Stromal cell of bone marrow (primary cell): ENCODE results near the gene NIPAL4.
A peak's percentile ranks its signal among the peaks of the same experiment; 100 is the strongest.
"Not testable (repeated sequence)": the region's sequence is repeated elsewhere in the genome, so short reads cannot be mapped to it uniquely, and the experiment has no call there.

ENCODE experiments used
- DNase-seq: peaks from one replicate; pipeline ENCODE4 v3.0.0-alpha.2; 2012; ENCODE audit warnings: low read depth

Gene NIPAL4

GRCh38 chr5:157463621-157464518 is 3.9 kb downstream of the NIPAL4 start:
- DNase-seq = peak; percentile 72

GRCh38 chr5:157464519-157465171 is 4.6 kb downstream of the NIPAL4 start:
- DNase-seq = peak; percentile 87

- DNase-seq = no peak
These were observed 8.4 kb downstream of the NIPAL4 start for GRCh38 chr5:157468293-157468965.

- no peak for DNase-seq
These were observed 9.1 kb downstream of the NIPAL4 start for GRCh38 chr5:157469073-157469472.

GRCh38 chr5:157469687-157470086 is 9.7 kb downstream of the NIPAL4 start:
- DNase-seq = peak; percentile 28

GRCh38 chr5:157470631-157471030 is 10.6 kb downstream of the NIPAL4 start:
- no peak for DNase-seq

- no peak for DNase-seq
These were observed 11.7 kb downstream of the NIPAL4 start for GRCh38 chr5:157471709-157472108.

- DNase-seq = peak; percentile 11
These were observed 13.6 kb downstream of the NIPAL4 start for GRCh38 chr5:157473383-157474320.

- no peak for DNase-seq
These were observed 15.4 kb downstream of the NIPAL4 start for GRCh38 chr5:157475432-157475831.

GRCh38 chr5:157476702-157477408 is 16.8 kb downstream of the NIPAL4 start:
- peak; percentile 41 for DNase-seq

GRCh38 chr5:157477814-157478494 is 17.9 kb downstream of the NIPAL4 start:
- no peak for DNase-seq

GRCh38 chr5:157478726-157479125 is 18.7 kb downstream of the NIPAL4 start:
- no peak for DNase-seq

- peak; percentile 21 for DNase-seq
These were observed 19.2 kb downstream of the NIPAL4 start for GRCh38 chr5:157479166-157479565.

GRCh38 chr5:157479612-157480510 is 19.8 kb downstream of the NIPAL4 start:
- DNase-seq = no peak

- no peak for DNase-seq
These were observed 21.3 kb downstream of the NIPAL4 start for GRCh38 chr5:157481265-157481664.

GRCh38 chr5:157481666-157482065 is 21.7 kb downstream of the NIPAL4 start:
- no peak for DNase-seq

- not testable (repeated sequence) for DNase-seq
These were observed 22.7 kb downstream of the NIPAL4 start for GRCh38 chr5:157482702-157483101.

GRCh38 chr5:157484768-157485167 is 24.8 kb downstream of the NIPAL4 start:
- peak; percentile 27 for DNase-seq

GRCh38 chr5:157485340-157485739 is 25.3 kb downstream of the NIPAL4 start:
- DNase-seq = no peak
